ENCODE measurements around the gene NECTIN1.

GRCh38 chr11:119629834-119630624, 99.0 kb downstream of the NECTIN1 start:
- TF ChIP-seq CTCF (conservative IDR thresholded peaks at IDR 0.05; ENCODE audit: low read length): no peak
- no peak for TF ChIP-seq EZH2phosphoT487 (IDR thresholded peaks at IDR 0.05; ENCODE audit: borderline replicate concordance, low read depth, low read length)

Data from OCI-LY7 (cell line).